PC-3 (cell line): ENCODE measurements around the gene TTC39B.

Source experiments
- CTCF ChIP-seq: fragments of 300-600 bp; sonication (generic); conservative IDR thresholded peaks from 2 replicates; pipeline ENCODE4 v1.5.1; 2017; ENCODE audit warnings: antibody characterized with exemption, low read depth, mild to moderate bottlenecking, low read length
- EZH2 ChIP-seq: fragments of 300-600 bp; sonication (generic); IDR thresholded peaks from one replicate; pipeline ENCODE4 v1.6.1; 2017; ENCODE audit warnings: antibody characterized with exemption, mild to moderate bottlenecking, low read length; ENCODE audit not compliant: unreplicated experiment

- TF ChIP-seq CTCF (no peak), EZH2 (no peak)
These were observed 192.0 kb downstream of the TTC39B start for GRCh38 chr9:15115041-15115440.
